ENCODE results near the gene SAMD13. TPM values are rescaled to one million over a fixed set of nuclear protein-coding genes. Genes with fewer than 3 reads are reported as not detected.

The SAMD13 gene
- total and polyA plus RNA-seq, 2 of the 8 experiments (the other 6 are each of a cell fraction or from before 2014, with no cell fraction given), result 0.86 to 2.3 TPM

DNA sequence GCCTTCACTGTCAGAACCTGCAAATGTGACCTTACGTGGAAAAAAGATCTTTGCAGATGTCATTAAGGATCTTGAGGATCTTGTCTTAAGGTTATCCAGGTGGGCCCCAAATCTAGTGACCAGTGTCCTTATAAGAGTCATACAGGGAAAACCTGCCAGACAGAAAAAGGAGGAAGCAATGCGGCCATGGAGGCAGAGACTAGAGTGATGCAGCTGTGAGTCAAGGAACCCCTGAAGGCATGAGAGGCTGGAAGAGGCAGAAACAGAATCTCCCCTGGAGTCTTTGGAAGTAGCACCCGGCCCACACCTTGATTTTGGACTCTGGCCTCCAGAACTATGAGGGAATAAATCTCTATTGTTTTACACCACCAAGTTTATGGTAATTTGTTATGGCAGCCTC, 60.3 kb downstream of the SAMD13 start (continued):
- TF ChIP-seq CHD7 (IDR thresholded peaks at IDR 0.05; ENCODE audit: insufficient replicate concordance, low read length) (no peak), TCF12 (IDR thresholded peaks at IDR 0.05; ENCODE audit: low read depth, low read length) (no peak), SP1 (IDR thresholded peaks at IDR 0.05; ENCODE audit: low read depth, low read length) (no peak), MAFK (IDR thresholded peaks at IDR 0.05; ENCODE audit: low read depth, low read length) (no peak), SAP30 (IDR thresholded peaks at IDR 0.05; ENCODE audit: insufficient read depth, insufficient replicate concordance, low read length) (no peak), BACH1 (IDR thresholded peaks at IDR 0.05; ENCODE audit: low read length) (no peak), POLR2AphosphoS5 (IDR thresholded peaks at IDR 0.05; ENCODE audit: low read depth, low read length) (no peak), KDM4A (IDR thresholded peaks at IDR 0.05; ENCODE audit: low read depth, low read length, severe bottlenecking) (no peak)
